Esophagus mucosa (tissue), 1 donor: ENCODE measurements around the gene SIGMAR1. TPM values are rescaled to one million over a fixed set of nuclear protein-coding genes. Genes with fewer than 3 reads are reported as not detected.

Source experiments
- total RNA-seq: library from RNA; stranded (reverse); gene quantifications from one replicate; pipeline ENCODE4 v1.2.4, GENCODE V29; 2023
- donor health status: DM: yes; HTN: yes; CAD: no.

Gene SIGMAR1
- total RNA-seq, 1 donor from 2014 or later: 56.3 TPM

Other genes starting within 250 kb of the SIGMAR1 start
- 4.5 TPM for gene FAM219A, start 179.2 kb downstream of the SIGMAR1 start, total RNA-seq
- gene DNAI1, start 179.0 kb downstream of the SIGMAR1 start, total RNA-seq: not detected
- 0.24 TPM for gene ENHO, start 114.8 kb downstream of the SIGMAR1 start, total RNA-seq
- not detected for gene CNTFR, start 48.1 kb downstream of the SIGMAR1 start, total RNA-seq
- 26.3 TPM for gene RPP25L, start 25.7 kb downstream of the SIGMAR1 start, total RNA-seq
- gene DCTN3, start 17.3 kb downstream of the SIGMAR1 start, total RNA-seq: 120 TPM
- gene ARID3C, start 8.7 kb downstream of the SIGMAR1 start, total RNA-seq: not detected
- 14.6 TPM for gene GALT, start 8.9 kb upstream of the SIGMAR1 start, total RNA-seq
- 4.0 TPM for gene IL11RA, start 14.4 kb upstream of the SIGMAR1 start, total RNA-seq
- 0.20 TPM for gene CCL27, start 24.9 kb upstream of the SIGMAR1 start, total RNA-seq
- gene CCL19, start 53.5 kb upstream of the SIGMAR1 start, total RNA-seq: 5.1 TPM
- gene CCL21, start 72.3 kb upstream of the SIGMAR1 start, total RNA-seq: 18.5 TPM